HEK293 (cell line): Measurements from ENCODE around the gene PLCD4.

Experiments used
- CTCF ChIA-PET: fragments of 350-600 bp; formaldehyde crosslinking; extraction: SDS; loops from one replicate; lab custom pipeline; 2021; ENCODE audit warnings: antibody characterized with exemption; lab: Yijun Ruan, JAX
- POLR2A ChIA-PET: fragments of 300-600 bp; formaldehyde crosslinking; extraction: SDS; loops from one replicate; lab custom pipeline; 2020; ENCODE audit warnings: antibody characterized with exemption, inconsistent platforms; lab: Yijun Ruan, JAX
- H3K27ac ChIP-seq: fragments of 200-500 bp; sonication (Bioruptor generic); 2 replicates; pipeline ENCODE4 v1.5.1; 2014; ENCODE audit warnings: low read depth, low read length, control low read depth, inconsistent platforms; ENCODE audit errors: extremely low read depth
- H3K36me3 ChIP-seq, 2 experiments: fragments of 200-500 bp in 1 of 2; sonication (Bioruptor generic) in 1 of 2; 1 replicate in 1 of 2; 2 replicates in 1 of 2; pipeline ENCODE4 v1.5.1; 2014 to 2017; ENCODE audit warnings: inconsistent platforms in 2 of 2, low read length in 2 of 2; ENCODE audit not compliant: control insufficient read depth in 2 of 2, insufficient read depth in 1 of 2
- H3K4me1 ChIP-seq: fragments of 200-500 bp; sonication (Bioruptor generic); 2 replicates; pipeline ENCODE4 v1.5.1; 2014; ENCODE audit warnings: mild to moderate bottlenecking, low read length, inconsistent platforms; ENCODE audit not compliant: control insufficient read depth, insufficient read depth
- H3K4me3 ChIP-seq: 2 replicates; pipeline ENCODE4 v1.5.1; 2011; ENCODE audit warnings: low read depth, mild to moderate bottlenecking, control low read depth, low read length, moderate library complexity
- H3K9me3 ChIP-seq: fragments of 200-500 bp; sonication (Bioruptor generic); 2 replicates; pipeline ENCODE4 v1.5.1; 2014; ENCODE audit warnings: low read depth, low read length, inconsistent platforms; ENCODE audit not compliant: control insufficient read depth, insufficient read depth
- PBX3 ChIP-seq: sonication (generic); formaldehyde crosslinking; IDR thresholded peaks from 2 replicates; pipeline ENCODE4 v1.8.1; 2022; ENCODE audit warnings: mild to moderate bottlenecking, moderate library complexity, missing genetic modification reagents
- PRDM6 ChIP-seq: fragments of 450-650 bp; formaldehyde crosslinking; IDR thresholded peaks from 2 replicates; pipeline ENCODE4 v1.5.1; 2017; ENCODE audit warnings: missing biosample characterization, missing genetic modification characterization
- YY1 ChIP-seq: fragments of 450-650 bp; formaldehyde crosslinking; IDR thresholded peaks from 2 replicates; pipeline ENCODE4 v1.5.1; 2018; ENCODE audit warnings: missing biosample characterization, missing genetic modification characterization
- ZBTB21 ChIP-seq: fragments of 450-650 bp; formaldehyde crosslinking; IDR thresholded peaks from 2 replicates; pipeline ENCODE4 v1.5.1; 2017; ENCODE audit warnings: missing biosample characterization, missing genetic modification characterization
- ZFP41 ChIP-seq: fragments of 450-650 bp; formaldehyde crosslinking; IDR thresholded peaks from 2 replicates; pipeline ENCODE4 v1.5.1; 2016; ENCODE audit warnings: missing biosample characterization, missing genetic modification characterization, borderline replicate concordance
- ZNF133 ChIP-seq: fragments of 450-650 bp; formaldehyde crosslinking; IDR thresholded peaks from 2 replicates; pipeline ENCODE4 v1.5.1; 2016; ENCODE audit warnings: missing biosample characterization, missing genetic modification characterization
- ZNF16 ChIP-seq: fragments of 450-650 bp; formaldehyde crosslinking; IDR thresholded peaks from 2 replicates; pipeline ENCODE4 v1.5.1; 2016; ENCODE audit warnings: low read depth, missing biosample characterization, missing genetic modification characterization
- ZNF280D ChIP-seq: fragments of 450-650 bp; formaldehyde crosslinking; IDR thresholded peaks from 2 replicates; pipeline ENCODE4 v1.5.1; 2016; ENCODE audit warnings: missing biosample characterization, missing genetic modification characterization
- ZNF398 ChIP-seq: fragments of 450-650 bp; formaldehyde crosslinking; IDR thresholded peaks from 2 replicates; pipeline ENCODE4 v1.5.1; 2017; ENCODE audit warnings: missing biosample characterization, missing genetic modification characterization
- ZNF521 ChIP-seq: fragments of 450-650 bp; formaldehyde crosslinking; IDR thresholded peaks from 2 replicates; pipeline ENCODE4 v1.5.1; 2017; ENCODE audit warnings: missing biosample characterization, mild to moderate bottlenecking, missing genetic modification characterization
- ZNF529 ChIP-seq: fragments of 450-650 bp; formaldehyde crosslinking; IDR thresholded peaks from 2 replicates; pipeline ENCODE4 v1.5.1; 2017; ENCODE audit warnings: missing genetic modification characterization, missing biosample characterization; ENCODE audit not compliant: insufficient replicate concordance
- ZNF544 ChIP-seq: fragments of 450-650 bp; formaldehyde crosslinking; IDR thresholded peaks from 2 replicates; pipeline ENCODE4 v1.5.0; 2017; ENCODE audit warnings: missing biosample characterization, missing genetic modification characterization
- ZNF555 ChIP-seq: fragments of 450-650 bp; formaldehyde crosslinking; conservative IDR thresholded peaks from 2 replicates; pipeline ENCODE4 v1.5.1; 2017; ENCODE audit warnings: missing biosample characterization, mild to moderate bottlenecking, missing genetic modification characterization, inconsistent platforms
- ZNF558 ChIP-seq: fragments of 450-650 bp; formaldehyde crosslinking; IDR thresholded peaks from 2 replicates; pipeline ENCODE4 v1.5.1; 2016; ENCODE audit warnings: missing biosample characterization, missing genetic modification characterization
- ZNF571 ChIP-seq: fragments of 450-650 bp; formaldehyde crosslinking; IDR thresholded peaks from 2 replicates; pipeline ENCODE4 v1.5.0; 2017; ENCODE audit warnings: missing biosample characterization, missing genetic modification characterization
- ZNF626 ChIP-seq: fragments of 450-650 bp; sonication (Bioruptor Pico); formaldehyde crosslinking; IDR thresholded peaks from 2 replicates; pipeline ENCODE4 v1.5.1; 2018; ENCODE audit warnings: missing biosample characterization, missing genetic modification characterization, inconsistent platforms

Gene PLCD4

GRCh38 chr2:218585541-218585940 lies 22.2 kb upstream of the PLCD4 start (continued):
- no peak for TF ChIP-seq ZNF133 (tag by site-specific recombination)
- TF ChIP-seq ZNF521 (tag by site-specific recombination): no peak
- no peak for TF ChIP-seq ZNF558 (tag by site-specific recombination)
- TF ChIP-seq YY1 (tag by site-specific recombination): no peak

GRCh38 chr2:218605432-218605831 lies 2.3 kb upstream of the PLCD4 start:
- POLR2A ChIA-PET: no interaction called here
- TF ChIP-seq ZNF626 (no peak), ZNF555 (no peak), ZFP41 (tag by site-specific recombination) (no peak), PBX3 (no peak), ZNF529 (no peak), PRDM6 (tag by site-specific recombination) (no peak), ZNF16 (tag by site-specific recombination) (no peak), ZBTB21 (no peak)
- Histone ChIP-seq H3K36me3 (no peaks in the 10 kb centered on the region), H3K4me3 (no peak overlapping the region), H3K4me1 (no peaks in the 10 kb centered on the region), H3K27ac (no peak overlapping the region), H3K9me3 (no peaks in the 10 kb centered on the region)
- CTCF ChIA-PET: no interaction called here

GRCh38 chr2:218615868-218616315 lies 8.2 kb downstream of the PLCD4 start:
- Histone ChIP-seq H3K4me3 (no peak overlapping the region), H3K4me1 (no peaks in the 10 kb centered on the region), H3K36me3 (no peaks in the 10 kb centered on the region), H3K27ac (no peak overlapping the region), H3K9me3 (no peaks in the 10 kb centered on the region)
- ChIA-PET CTCF (interaction anchor here (1.0 to 1.1 kb wide), 2 partner anchors 8 to 232 kb away, joined by 3 read pairs; partner anchors contain the start of gene PLCD4), POLR2A (interaction anchor here (0.6 kb wide), 2 partner anchors 9 to 21 kb away, joined by 3 to 5 read pairs; no protein-coding TSS in a partner anchor)
- TF ChIP-seq ZNF544 (tag by site-specific recombination) (no peak), ZNF398 (tag by site-specific recombination) (no peak), ZNF571 (tag by site-specific recombination) (no peak), ZNF280D (tag by site-specific recombination) (no peak)
